ENCODE measurements around the gene CLDN20.

CLDN20 gene

DNA sequence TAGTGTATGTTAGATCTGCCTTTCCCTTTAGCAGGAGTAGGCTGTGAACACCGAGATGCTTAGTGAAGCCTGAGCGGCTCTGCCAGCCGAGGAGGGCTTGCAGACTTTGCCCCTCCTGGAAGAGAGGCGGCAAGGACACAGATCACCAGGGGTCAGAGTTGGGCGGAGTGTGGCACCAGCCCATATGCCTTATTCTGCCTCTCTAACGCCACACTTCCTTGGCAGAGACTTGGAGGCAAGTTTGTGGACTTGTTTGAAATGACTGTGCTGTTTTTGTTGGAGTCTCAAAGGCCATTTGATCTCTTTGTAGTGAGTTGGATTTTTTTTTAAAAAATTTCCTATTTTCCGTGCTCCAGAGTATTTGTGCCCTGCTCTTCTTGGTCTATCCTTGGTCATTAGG lies 44.5 kb upstream of the CLDN20 start:
- Histone ChIP-seq H3K79me1 (ENCODE audit: low read length) (no peaks in the 10 kb centered on the region), H3K9me3 (ENCODE audit: insufficient read depth, low read depth, low read length) (no peaks in the 10 kb centered on the region), H2AK5ac (ENCODE audit: low read length) (no peak overlapping the region), H2AFZ (ENCODE audit: insufficient read depth, low read length, poor library complexity) (no peak overlapping the region), H3K27ac (ENCODE audit: low read depth, low read length) (no peak overlapping the region), H3K18ac (ENCODE audit: low read length) (no peak overlapping the region), H3K79me2 (ENCODE audit: control insufficient read depth, insufficient read depth, low read length, poor library complexity) (no peaks in the 10 kb centered on the region), H4K8ac (ENCODE audit: low read depth, low read length) (no peak overlapping the region), H4K91ac (ENCODE audit: low read depth, low read length) (no peak overlapping the region), H3K4me1 (ENCODE audit: control insufficient read depth in 1 of 2, insufficient read depth in 2 of 2, low read length in 2 of 2) (peaks cover 0 to 3% of the 10 kb centered on the region in 2 experiments), H3K14ac (ENCODE audit: low read length) (no peak overlapping the region), H4K12ac (ENCODE audit: low read depth, low read length) (no peak overlapping the region), H3K4ac (ENCODE audit: low read depth, low read length) (no peak overlapping the region), H2BK12ac (ENCODE audit: low read length) (no peak overlapping the region), H3K4me3 (ENCODE audit: low read depth, low read length) (no peak overlapping the region), H2BK5ac (ENCODE audit: low read depth, low read length, poor library complexity) (no peak overlapping the region), H3K4me2 (ENCODE audit: low read length) (no peak overlapping the region), H3K9ac (ENCODE audit: low read length) (no peak overlapping the region), H3K27me3 (ENCODE audit: insufficient read depth, low read length) (no peaks in the 10 kb centered on the region), H3K23ac (ENCODE audit: low read length) (no peak overlapping the region), H2BK120ac (ENCODE audit: insufficient read depth, low read length, poor library complexity) (no peak overlapping the region), H3K36me3 (ENCODE audit: control insufficient read depth in 1 of 2, insufficient read depth in 2 of 2, low read length in 2 of 2) (no peaks in the 10 kb centered on the region)
- no CpG with 5 or more reads among the region's 7 CpGs for WGBS (ENCODE audit: extremely low coverage, insufficient coverage, insufficient read length)
- DNase-seq: no peak

DNA sequence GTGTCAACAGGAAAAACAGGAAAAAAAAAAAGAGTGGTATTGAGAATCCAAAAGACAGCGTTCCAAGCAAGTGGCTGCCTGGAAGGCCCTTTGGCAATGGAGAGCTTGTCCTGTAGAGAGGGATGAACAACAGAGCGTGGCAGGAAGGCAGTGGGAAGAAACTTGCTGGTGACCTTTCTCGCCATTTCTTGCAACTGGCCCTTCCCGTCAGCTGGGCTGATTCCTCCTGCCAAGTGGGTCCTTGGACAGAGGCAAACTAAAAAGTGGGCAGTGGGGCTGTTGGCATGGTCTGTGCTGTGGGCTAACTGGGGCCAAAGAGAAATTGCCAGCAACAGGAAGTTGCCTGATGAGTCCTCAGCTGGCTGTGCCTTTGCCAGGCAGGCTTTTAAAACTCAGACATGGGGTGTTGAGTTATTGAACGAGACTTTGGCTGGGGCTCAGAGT lies 43.9 kb upstream of the CLDN20 start:
- no peak overlapping the region for H3K23ac ChIP-seq (ENCODE audit: low read length)
- WGBS (ENCODE audit: extremely low coverage, insufficient coverage, insufficient read length): no CpG with 5 or more reads among the region's 5 CpGs
- H3K4ac ChIP-seq (ENCODE audit: low read depth, low read length): no peak overlapping the region
- H3K27me3 ChIP-seq (ENCODE audit: insufficient read depth, low read length): no peaks in the 10 kb centered on the region
- no peak overlapping the region for H3K4me3 ChIP-seq (ENCODE audit: low read depth, low read length)
- no peak overlapping the region for H3K9ac ChIP-seq (ENCODE audit: low read length)
- H2AFZ ChIP-seq (ENCODE audit: insufficient read depth, low read length, poor library complexity): no peak overlapping the region
- no peaks in the 10 kb centered on the region for H3K9me3 ChIP-seq (ENCODE audit: insufficient read depth, low read depth, low read length)
- H3K79me2 ChIP-seq (ENCODE audit: control insufficient read depth, insufficient read depth, low read length, poor library complexity): no peaks in the 10 kb centered on the region
- no peak overlapping the region for H2BK12ac ChIP-seq (ENCODE audit: low read length)
- peaks cover 3 to 6% of the 10 kb centered on the region in 2 experiments for H3K4me1 ChIP-seq (ENCODE audit: control insufficient read depth in 1 of 2, insufficient read depth in 2 of 2, low read length in 2 of 2)
- H3K27ac ChIP-seq (ENCODE audit: low read depth, low read length): no peak overlapping the region
- H3K36me3 ChIP-seq (ENCODE audit: control insufficient read depth in 1 of 2, insufficient read depth in 2 of 2, low read length in 2 of 2): no peaks in the 10 kb centered on the region
- DNase-seq: no peak
- H3K14ac ChIP-seq (ENCODE audit: low read length): no peak overlapping the region
- H2BK5ac ChIP-seq (ENCODE audit: low read depth, low read length, poor library complexity): no peak overlapping the region
- H2AK5ac ChIP-seq (ENCODE audit: low read length): no peak overlapping the region
- H4K12ac ChIP-seq (ENCODE audit: low read depth, low read length): no peak overlapping the region
- H3K4me2 ChIP-seq (ENCODE audit: low read length): no peak overlapping the region
- no peak overlapping the region for H4K8ac ChIP-seq (ENCODE audit: low read depth, low read length)
- no peak overlapping the region for H4K91ac ChIP-seq (ENCODE audit: low read depth, low read length)
- no peaks in the 10 kb centered on the region for H3K79me1 ChIP-seq (ENCODE audit: low read length)
- H3K18ac ChIP-seq (ENCODE audit: low read length): no peak overlapping the region
- no peak overlapping the region for H2BK120ac ChIP-seq (ENCODE audit: insufficient read depth, low read length, poor library complexity)

DNA sequence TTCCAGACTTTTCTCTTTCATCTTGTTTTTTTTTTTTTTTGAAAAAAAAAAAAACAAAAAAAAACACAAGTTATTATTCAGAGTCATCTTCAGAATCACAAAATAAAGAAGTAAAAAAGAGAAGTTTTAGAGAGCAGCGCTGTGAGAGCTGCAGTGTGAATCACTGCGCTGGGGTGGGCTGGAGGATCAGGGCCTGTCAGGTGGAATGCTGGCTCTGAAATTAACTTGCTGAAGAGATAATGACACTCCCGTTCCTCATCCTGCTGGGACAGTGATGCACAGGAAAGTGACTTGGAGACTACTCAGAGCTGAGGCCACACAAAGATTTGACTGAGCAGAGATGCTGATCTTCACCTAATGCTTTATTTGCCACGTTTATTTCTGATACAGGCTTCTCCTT lies 42.7 kb upstream of the CLDN20 start:
- no peak overlapping the region for H2BK120ac ChIP-seq (ENCODE audit: insufficient read depth, low read length, poor library complexity)
- H3K4me2 ChIP-seq (ENCODE audit: low read length): no peak overlapping the region
- no peak overlapping the region for H3K4ac ChIP-seq (ENCODE audit: low read depth, low read length)
- no peak overlapping the region for H2BK12ac ChIP-seq (ENCODE audit: low read length)
- peak; percentile 2 to 12 for DNase-seq
- H4K12ac ChIP-seq (ENCODE audit: low read depth, low read length): no peak overlapping the region
- no peak overlapping the region for H3K9ac ChIP-seq (ENCODE audit: low read length)
- no peak overlapping the region for H3K14ac ChIP-seq (ENCODE audit: low read length)
- no peak overlapping the region for H2BK5ac ChIP-seq (ENCODE audit: low read depth, low read length, poor library complexity)
- H3K27me3 ChIP-seq (ENCODE audit: insufficient read depth, low read length): no peaks in the 10 kb centered on the region
- no peaks in the 10 kb centered on the region for H3K79me1 ChIP-seq (ENCODE audit: low read length)
- H3K79me2 ChIP-seq (ENCODE audit: control insufficient read depth, insufficient read depth, low read length, poor library complexity): no peaks in the 10 kb centered on the region
- H3K18ac ChIP-seq (ENCODE audit: low read length): no peak overlapping the region
- no peak overlapping the region for H3K23ac ChIP-seq (ENCODE audit: low read length)
- no peak overlapping the region for H2AFZ ChIP-seq (ENCODE audit: insufficient read depth, low read length, poor library complexity)
- H3K36me3 ChIP-seq (ENCODE audit: control insufficient read depth in 1 of 2, insufficient read depth in 2 of 2, low read length in 2 of 2): no peaks in the 10 kb centered on the region
- H3K9me3 ChIP-seq (ENCODE audit: insufficient read depth, low read depth, low read length): no peaks in the 10 kb centered on the region
- no CpG with 5 or more reads among the region's 4 CpGs for WGBS (ENCODE audit: extremely low coverage, insufficient coverage, insufficient read length)
- no peak overlapping the region for H3K27ac ChIP-seq (ENCODE audit: low read depth, low read length)
- H3K4me1 ChIP-seq (ENCODE audit: control insufficient read depth in 1 of 2, insufficient read depth in 2 of 2, low read length in 2 of 2): peaks cover 3 to 6% of the 10 kb centered on the region in 2 experiments
- no peak overlapping the region for H4K8ac ChIP-seq (ENCODE audit: low read depth, low read length)
- no peak overlapping the region for H4K91ac ChIP-seq (ENCODE audit: low read depth, low read length)
- H2AK5ac ChIP-seq (ENCODE audit: low read length): no peak overlapping the region
- H3K4me3 ChIP-seq (ENCODE audit: low read depth, low read length): no peak overlapping the region

DNA sequence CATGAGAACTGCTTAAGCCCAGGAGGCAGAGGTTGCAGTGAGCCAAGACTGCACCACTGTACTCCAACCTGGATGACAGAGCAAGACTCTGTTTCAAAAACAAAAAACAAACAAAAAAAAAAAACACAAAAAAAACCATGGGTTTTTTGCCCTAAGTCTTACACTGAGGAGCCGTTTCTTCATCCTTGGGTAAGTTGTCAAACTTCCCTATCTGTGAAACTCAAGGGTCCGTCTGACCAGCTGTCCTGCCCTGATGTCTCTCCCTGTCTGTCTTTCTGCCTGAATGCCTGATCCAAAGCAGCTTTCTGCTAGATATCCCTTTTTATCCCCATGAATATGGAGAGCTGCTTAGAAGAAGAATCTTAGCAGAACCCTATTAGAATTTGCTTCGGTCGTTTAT lies 41.3 kb upstream of the CLDN20 start:
- Histone ChIP-seq H3K36me3 (ENCODE audit: control insufficient read depth in 1 of 2, insufficient read depth in 2 of 2, low read length in 2 of 2) (no peaks in the 10 kb centered on the region), H2BK5ac (ENCODE audit: low read depth, low read length, poor library complexity) (no peak overlapping the region), H3K4me2 (ENCODE audit: low read length) (no peak overlapping the region), H3K18ac (ENCODE audit: low read length) (no peak overlapping the region), H3K14ac (ENCODE audit: low read length) (no peak overlapping the region), H4K91ac (ENCODE audit: low read depth, low read length) (no peak overlapping the region), H3K79me2 (ENCODE audit: control insufficient read depth, insufficient read depth, low read length, poor library complexity) (no peaks in the 10 kb centered on the region), H2AFZ (ENCODE audit: insufficient read depth, low read length, poor library complexity) (no peak overlapping the region), H2BK12ac (ENCODE audit: low read length) (no peak overlapping the region), H2BK120ac (ENCODE audit: insufficient read depth, low read length, poor library complexity) (no peak overlapping the region), H3K4me1 (ENCODE audit: control insufficient read depth in 1 of 2, insufficient read depth in 2 of 2, low read length in 2 of 2) (peaks cover 3 to 6% of the 10 kb centered on the region in 2 experiments), H2AK5ac (ENCODE audit: low read length) (no peak overlapping the region), H3K23ac (ENCODE audit: low read length) (no peak overlapping the region), H4K8ac (ENCODE audit: low read depth, low read length) (no peak overlapping the region), H4K12ac (ENCODE audit: low read depth, low read length) (no peak overlapping the region), H3K9ac (ENCODE audit: low read length) (no peak overlapping the region), H3K4me3 (ENCODE audit: low read depth, low read length) (no peak overlapping the region), H3K27me3 (ENCODE audit: insufficient read depth, low read length) (no peaks in the 10 kb centered on the region), H3K4ac (ENCODE audit: low read depth, low read length) (no peak overlapping the region), H3K27ac (ENCODE audit: low read depth, low read length) (no peak overlapping the region), H3K9me3 (ENCODE audit: insufficient read depth, low read depth, low read length) (peaks cover 2% of the 10 kb centered on the region), H3K79me1 (ENCODE audit: low read length) (no peaks in the 10 kb centered on the region)
- WGBS (ENCODE audit: extremely low coverage, insufficient coverage, insufficient read length): no CpG with 5 or more reads among the region's 4 CpGs
- no peak for DNase-seq

Data from trophoblast cell (in vitro differentiated cells and primary cell).